Measurements from ENCODE around the gene SLIT1.

DNA sequence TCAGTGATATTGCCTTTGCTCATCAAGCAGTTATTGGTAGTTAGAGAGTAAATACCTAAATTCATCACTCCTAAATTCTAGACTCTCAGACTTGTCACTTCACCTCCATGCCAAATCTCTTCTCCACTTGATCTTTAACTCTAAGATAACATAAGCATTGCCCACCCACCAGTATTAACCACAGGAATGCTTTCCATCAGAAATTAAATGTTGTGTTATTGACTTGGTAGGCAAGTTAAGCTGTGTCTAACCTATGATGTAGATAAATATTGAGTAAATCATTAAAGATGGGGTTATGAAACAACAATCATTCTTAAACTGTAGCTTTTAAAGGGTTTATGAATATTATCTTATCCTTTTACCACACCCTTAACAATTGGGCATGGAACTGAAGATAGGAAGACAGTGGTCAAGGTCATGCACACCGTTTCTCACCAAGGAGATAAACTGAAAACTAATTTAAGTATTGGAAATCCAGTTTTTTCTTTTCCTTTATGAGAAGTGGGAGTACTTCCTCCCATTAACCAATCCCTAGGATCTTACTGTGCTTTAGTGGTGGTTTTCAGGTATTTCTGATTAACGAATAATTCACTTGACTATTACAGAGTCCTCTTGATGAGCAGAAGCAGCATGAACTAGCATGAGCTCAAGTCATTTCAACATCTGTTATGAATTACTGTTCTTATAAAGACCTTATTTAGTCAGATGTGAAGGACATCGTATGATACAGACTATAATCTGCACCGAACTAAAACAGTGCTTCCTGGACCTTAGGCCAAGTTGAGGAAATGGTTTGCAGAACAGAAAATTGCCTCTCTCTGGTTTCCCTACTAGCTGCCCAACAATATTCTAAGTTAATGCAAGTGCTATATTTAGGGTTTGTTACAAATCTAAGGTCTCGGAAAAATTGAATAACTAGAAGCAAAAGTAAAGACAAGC lies 211.7 kb downstream of the SLIT1 start:
- no peak for TF ChIP-seq ZNF565 (CRISPR knock-in tag; conservative IDR thresholded peaks at IDR 0.05; ENCODE audit: low read depth)
- no peak for TF ChIP-seq TOX (CRISPR knock-in tag; IDR thresholded peaks at IDR 0.05; ENCODE audit: borderline replicate concordance)
- no peak for TF ChIP-seq ARNTL (CRISPR knock-in tag; IDR thresholded peaks at IDR 0.05; ENCODE audit: borderline replicate concordance, low read depth)
- TF ChIP-seq, protein P1, sequence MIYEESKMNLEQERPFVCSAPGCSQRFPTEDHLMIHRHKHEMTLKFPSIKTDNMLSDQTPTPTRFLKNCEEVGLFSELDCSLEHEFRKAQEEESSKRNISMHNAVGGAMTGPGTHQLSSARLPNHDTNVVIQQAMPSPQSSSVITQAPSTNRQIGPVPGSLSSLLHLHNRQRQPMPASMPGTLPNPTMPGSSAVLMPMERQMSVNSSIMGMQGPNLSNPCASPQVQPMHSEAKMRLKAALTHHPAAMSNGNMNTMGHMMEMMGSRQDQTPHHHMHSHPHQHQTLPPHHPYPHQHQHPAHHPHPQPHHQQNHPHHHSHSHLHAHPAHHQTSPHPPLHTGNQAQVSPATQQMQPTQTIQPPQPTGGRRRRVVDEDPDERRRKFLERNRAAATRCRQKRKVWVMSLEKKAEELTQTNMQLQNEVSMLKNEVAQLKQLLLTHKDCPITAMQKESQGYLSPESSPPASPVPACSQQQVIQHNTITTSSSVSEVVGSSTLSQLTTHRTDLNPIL (CRISPR knock-in tag; IDR thresholded peaks at IDR 0.05; ENCODE audit: low read depth), result no peak
- TF ChIP-seq, protein P2, sequence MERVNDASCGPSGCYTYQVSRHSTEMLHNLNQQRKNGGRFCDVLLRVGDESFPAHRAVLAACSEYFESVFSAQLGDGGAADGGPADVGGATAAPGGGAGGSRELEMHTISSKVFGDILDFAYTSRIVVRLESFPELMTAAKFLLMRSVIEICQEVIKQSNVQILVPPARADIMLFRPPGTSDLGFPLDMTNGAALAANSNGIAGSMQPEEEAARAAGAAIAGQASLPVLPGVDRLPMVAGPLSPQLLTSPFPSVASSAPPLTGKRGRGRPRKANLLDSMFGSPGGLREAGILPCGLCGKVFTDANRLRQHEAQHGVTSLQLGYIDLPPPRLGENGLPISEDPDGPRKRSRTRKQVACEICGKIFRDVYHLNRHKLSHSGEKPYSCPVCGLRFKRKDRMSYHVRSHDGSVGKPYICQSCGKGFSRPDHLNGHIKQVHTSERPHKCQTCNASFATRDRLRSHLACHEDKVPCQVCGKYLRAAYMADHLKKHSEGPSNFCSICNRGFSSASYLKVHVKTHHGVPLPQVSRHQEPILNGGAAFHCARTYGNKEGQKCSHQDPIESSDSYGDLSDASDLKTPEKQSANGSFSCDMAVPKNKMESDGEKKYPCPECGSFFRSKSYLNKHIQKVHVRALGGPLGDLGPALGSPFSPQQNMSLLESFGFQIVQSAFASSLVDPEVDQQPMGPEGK (CRISPR knock-in tag; IDR thresholded peaks at IDR 0.05; ENCODE audit: borderline replicate concordance), result no peak
- no peak for TF ChIP-seq SNAI2 (CRISPR knock-in tag; IDR thresholded peaks at IDR 0.05)
- TF ChIP-seq OSR1 (CRISPR knock-in tag; IDR thresholded peaks at IDR 0.05), result no peak
- no peak for TF ChIP-seq ZFP3 (CRISPR knock-in tag; IDR thresholded peaks at IDR 0.05)
- no peak for TF ChIP-seq BACH2 (CRISPR knock-in tag; IDR thresholded peaks at IDR 0.05; ENCODE audit: borderline replicate concordance)
